ENCODE measurements around the gene NACC2.

The NACC2 gene

GRCh38 chr9:135988493-135988892 lies 106.6 kb downstream of the NACC2 start:
- TF ChIP-seq ZNF610 (tag by site-specific recombination; IDR thresholded peaks at IDR 0.05; ENCODE audit: borderline replicate concordance) (no peak), ZNF660 (tag by site-specific recombination; IDR thresholded peaks at IDR 0.05) (no peak), ZNF670 (tag by site-specific recombination; IDR thresholded peaks at IDR 0.05; ENCODE audit: low read depth) (no peak), REPIN1 (tag by site-specific recombination; IDR thresholded peaks at IDR 0.05; ENCODE audit: low read depth) (no peak), TRIM28 (IDR thresholded peaks at IDR 0.05; ENCODE audit: borderline replicate concordance, low read length) (no peak), ZNF555 (tag by site-specific recombination; conservative IDR thresholded peaks at IDR 0.05) (no peak), ZNF223 (tag by site-specific recombination; IDR thresholded peaks at IDR 0.05) (no peak)
- no peak overlapping the region for H3K27ac ChIP-seq (ENCODE audit: extremely low read depth, low read depth, low read length)
- ChIA-PET CTCF (interaction anchor here (0.7 to 3.2 kb wide), 4 partner anchors 15 to 32 kb away, joined by 3 to 12 read pairs (median 3); no protein-coding TSS in a partner anchor), POLR2A (no interaction called here)
- H3K4me1 ChIP-seq (ENCODE audit: control insufficient read depth, insufficient read depth, low read length) = peaks cover 7% of the 10 kb centered on the region; the same call in 1 of the 2 replicates
- no peaks in the 10 kb centered on the region for H3K36me3 ChIP-seq (ENCODE audit: control insufficient read depth in 2 of 2, insufficient read depth in 1 of 2, low read length in 2 of 2)
- no peaks in the 10 kb centered on the region for H3K9me3 ChIP-seq (ENCODE audit: control insufficient read depth, insufficient read depth, low read depth, low read length)
- H3K4me3 ChIP-seq (ENCODE audit: low read depth, low read length) = no peak overlapping the region

- CTCF ChIA-PET = interaction anchor here (0.9 to 3.2 kb wide), 2 partner anchors 18 to 20 kb away, joined by 3 to 12 read pairs; no protein-coding TSS in a partner anchor
- H3K36me3 ChIP-seq (ENCODE audit: control insufficient read depth in 2 of 2, insufficient read depth in 1 of 2, low read length in 2 of 2) = no peaks in the 10 kb centered on the region
- TF ChIP-seq ZNF146 (tag by site-specific recombination; IDR thresholded peaks at IDR 0.05) = no peak
- no peak for TF ChIP-seq RBAK (tag by site-specific recombination; IDR thresholded peaks at IDR 0.05)
- no peak for TF ChIP-seq ZSCAN18 (tag by site-specific recombination; IDR thresholded peaks at IDR 0.05)
- TF ChIP-seq ZNF529 (tag by site-specific recombination; IDR thresholded peaks at IDR 0.05; ENCODE audit: insufficient replicate concordance) = no peak
- peak; percentile 19; the same call in 1 of the 2 replicates for TF ChIP-seq GLIS2 (tag by site-specific recombination; IDR thresholded peaks at IDR 0.05)
- TF ChIP-seq KLF1 (tag by site-specific recombination; IDR thresholded peaks at IDR 0.05) = peak; percentile 97
- 0 out of 2 replicates have a peak, but pooled peaks have one; percentile 8 for TF ChIP-seq PATZ1 (tag by site-specific recombination; IDR thresholded peaks at IDR 0.05)
- no peak for TF ChIP-seq ZNF202 (tag by site-specific recombination; IDR thresholded peaks at IDR 0.05; ENCODE audit: borderline replicate concordance)
- TF ChIP-seq ZNF423 (tag by site-specific recombination; IDR thresholded peaks at IDR 0.05) = no peak
- no peak for TF ChIP-seq ZNF133 (tag by site-specific recombination; IDR thresholded peaks at IDR 0.05)
- no peak for TF ChIP-seq ZFP3 (tag by site-specific recombination; IDR thresholded peaks at IDR 0.05; ENCODE audit: low read depth)
- no peak for TF ChIP-seq ZNF624 (tag by site-specific recombination; IDR thresholded peaks at IDR 0.05)
- H3K9me3 ChIP-seq (ENCODE audit: control insufficient read depth, insufficient read depth, low read depth, low read length) = no peaks in the 10 kb centered on the region
- peaks cover 4% of the 10 kb centered on the region; the same call in 1 of the 2 replicates for H3K4me1 ChIP-seq (ENCODE audit: control insufficient read depth, insufficient read depth, low read length)
- H3K27ac ChIP-seq (ENCODE audit: extremely low read depth, low read depth, low read length) = no peak overlapping the region
- POLR2A ChIA-PET = no interaction called here
- H3K4me3 ChIP-seq (ENCODE audit: low read depth, low read length) = no peak overlapping the region
Measured at GRCh38 chr9:135987838-135988404, 107.2 kb downstream of the NACC2 start.

- no peak overlapping the region for H3K4me3 ChIP-seq (ENCODE audit: low read depth, low read length)
- no peaks in the 10 kb centered on the region for H3K9me3 ChIP-seq (ENCODE audit: control insufficient read depth, insufficient read depth, low read depth, low read length)
- ChIA-PET POLR2A (no interaction called here), CTCF (interaction anchor here (0.9 to 1.0 kb wide), 3 partner anchors 16 to 25 kb away, joined by 3 to 4 read pairs (median 3); partner anchors contain the start of gene UBAC1)
- H3K4me1 ChIP-seq (ENCODE audit: control insufficient read depth, insufficient read depth, low read length) = no peaks in the 10 kb centered on the region
- no peak overlapping the region for H3K27ac ChIP-seq (ENCODE audit: extremely low read depth, low read depth, low read length)
- H3K36me3 ChIP-seq (ENCODE audit: control insufficient read depth in 2 of 2, insufficient read depth in 1 of 2, low read length in 2 of 2) = no peaks in the 10 kb centered on the region
- no peak for TF ChIP-seq SALL2 (tag by site-specific recombination; IDR thresholded peaks at IDR 0.05; ENCODE audit: borderline replicate concordance)
- no peak for TF ChIP-seq ZNF26 (tag by site-specific recombination; IDR thresholded peaks at IDR 0.05)
- no peak for TF ChIP-seq KLF9 (tag by site-specific recombination; IDR thresholded peaks at IDR 0.05; ENCODE audit: low read depth)
- no peak for TF ChIP-seq ZNF211 (tag by site-specific recombination; IDR thresholded peaks at IDR 0.05; ENCODE audit: low read depth)
- TF ChIP-seq ZNF560 (tag by site-specific recombination; IDR thresholded peaks at IDR 0.05; ENCODE audit: borderline replicate concordance) = no peak
- no peak for TF ChIP-seq ZNF645 (tag by site-specific recombination; IDR thresholded peaks at IDR 0.05)
- TF ChIP-seq MEIS1 (CRISPR knock-in tag; IDR thresholded peaks at IDR 0.05; ENCODE audit: borderline replicate concordance) = no peak
- no peak for TF ChIP-seq ZNF530 (tag by site-specific recombination; IDR thresholded peaks at IDR 0.05; ENCODE audit: low read depth)
Measured at GRCh38 chr9:135986605-135987004, 108.5 kb downstream of the NACC2 start.

Measured in HEK293 (cell line).